Measurements from ENCODE around the gene FXYD3. TPM values are rescaled to one million over a fixed set of nuclear protein-coding genes. Genes with fewer than 3 reads are reported as not detected.

FXYD3 gene
- polyA plus RNA-seq, 1 donor = 291 TPM

DNA sequence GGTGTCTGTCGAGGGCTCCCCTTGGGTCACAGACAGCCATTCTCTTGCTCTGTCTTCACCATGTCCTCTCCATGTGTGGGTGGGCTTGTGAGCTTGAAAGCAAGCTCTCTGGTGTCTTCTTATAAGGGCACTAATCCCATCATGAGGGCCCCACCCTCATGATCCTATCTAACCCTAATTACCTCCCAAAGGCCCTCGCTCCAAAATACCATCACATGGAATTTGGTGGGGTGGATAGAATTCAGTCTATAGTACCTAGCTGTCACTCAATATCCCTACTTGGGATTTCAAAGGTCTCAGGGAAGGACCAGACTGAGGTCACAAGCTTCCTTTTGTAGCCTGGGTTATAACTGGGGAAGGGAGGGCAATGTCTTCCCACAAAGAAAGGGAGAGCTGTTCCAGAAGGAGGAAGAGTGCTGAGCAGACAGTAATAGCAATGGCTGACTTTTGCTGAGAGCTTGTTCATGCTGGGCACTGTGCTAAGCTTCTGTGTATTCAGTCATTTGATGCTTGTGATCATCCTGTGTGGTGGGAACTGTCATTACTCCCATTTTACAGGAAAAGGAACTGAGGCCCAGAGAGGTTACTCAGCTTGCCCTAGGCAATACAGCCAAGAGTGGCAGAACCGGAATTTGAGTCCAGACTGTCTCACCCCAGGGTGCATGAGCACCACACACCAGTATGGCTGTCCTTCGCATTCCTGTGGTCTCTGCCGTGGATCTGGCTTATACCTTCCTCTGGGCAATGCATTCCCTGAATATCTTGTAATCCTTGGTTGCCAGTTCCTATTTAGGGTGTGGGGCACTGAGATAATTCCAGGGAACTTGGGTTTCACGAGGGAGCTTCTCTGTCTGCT is 47.1 kb downstream of the FXYD3 start:
- Histone ChIP-seq H3K9me3 (ENCODE audit: control insufficient read depth, low read depth, low read length) (peaks cover 13% of the 10 kb centered on the region), H3K36me3 (ENCODE audit: control insufficient read depth, insufficient read depth, low read length) (peaks cover 12% of the 10 kb centered on the region), H3K4me1 (ENCODE audit: control insufficient read depth, insufficient read depth, low read length) (no peaks in the 10 kb centered on the region), H3K27me3 (ENCODE audit: control insufficient read depth, insufficient read depth, low read length) (no peaks in the 10 kb centered on the region), H3K4me3 (ENCODE audit: low read length) (no peak overlapping the region), H3K27ac (ENCODE audit: low read length) (no peak overlapping the region)
- 80% methylated on average over 1 of the region's 6 CpGs for WGBS (ENCODE audit: insufficient coverage, low lambda C conversion rate)
- no peak for DNase-seq

- Histone ChIP-seq H3K27me3 (ENCODE audit: control insufficient read depth, insufficient read depth, low read length) (no peaks in the 10 kb centered on the region), H3K4me1 (ENCODE audit: control insufficient read depth, insufficient read depth, low read length) (no peaks in the 10 kb centered on the region), H3K36me3 (ENCODE audit: control insufficient read depth, insufficient read depth, low read length) (peaks cover 10% of the 10 kb centered on the region), H3K4me3 (ENCODE audit: low read length) (no peak overlapping the region), H3K9me3 (ENCODE audit: control insufficient read depth, low read depth, low read length) (peaks cover 13% of the 10 kb centered on the region), H3K27ac (ENCODE audit: low read length) (no peak overlapping the region)
- no peak for DNase-seq
- WGBS (ENCODE audit: insufficient coverage, low lambda C conversion rate) = no CpG with 5 or more reads among the region's 2 CpGs
These were observed 48.8 kb downstream of the FXYD3 start for GRCh38 chr19:35164418-35164817.

DNA sequence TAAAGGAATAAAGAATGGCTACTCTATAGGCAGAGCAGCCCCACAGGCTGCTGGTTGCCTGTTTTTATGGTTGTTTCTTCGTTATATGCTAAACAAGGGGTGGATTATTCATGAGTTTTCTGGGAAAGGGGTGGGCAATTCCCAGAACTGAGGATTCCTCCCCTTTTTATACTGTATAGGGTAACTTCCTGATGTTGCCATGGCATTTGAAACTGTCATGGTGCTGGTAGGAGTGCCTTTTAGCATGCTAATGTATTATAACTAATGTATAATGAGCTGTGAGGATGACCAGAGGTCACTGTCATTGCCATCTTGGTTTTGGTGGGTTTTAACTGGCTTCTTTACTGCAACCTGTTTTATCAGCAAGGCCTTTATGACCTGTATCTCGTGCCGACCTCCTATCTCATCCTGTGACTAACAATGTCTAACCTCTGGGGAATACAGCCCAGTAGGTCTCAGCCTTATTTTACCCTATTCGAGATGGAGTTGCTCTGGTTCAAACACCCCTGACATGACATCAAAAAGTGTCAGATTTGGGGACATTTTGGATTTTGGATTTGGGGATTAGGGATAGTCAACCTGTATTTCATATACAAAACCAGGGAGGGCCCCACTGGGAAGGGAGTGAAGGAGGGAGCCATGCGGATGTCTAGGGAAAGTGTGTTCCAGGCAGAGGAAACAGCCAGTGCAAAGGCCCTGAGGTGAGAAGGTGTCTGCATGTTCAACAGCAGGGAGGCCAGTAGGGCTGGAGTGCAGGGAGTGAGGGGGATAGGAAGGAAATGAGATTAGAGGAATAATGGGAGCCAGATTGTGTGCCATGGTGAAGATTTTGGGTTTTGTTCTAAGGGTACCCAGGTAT is 49.8 kb downstream of the FXYD3 start:
- H3K4me3 ChIP-seq (ENCODE audit: low read length) = no peak overlapping the region
- WGBS (ENCODE audit: insufficient coverage, low lambda C conversion rate) = no CpG with 5 or more reads among the region's 5 CpGs
- no peak overlapping the region for H3K27ac ChIP-seq (ENCODE audit: low read length)
- H3K36me3 ChIP-seq (ENCODE audit: control insufficient read depth, insufficient read depth, low read length) = peaks cover 10% of the 10 kb centered on the region
- no peaks in the 10 kb centered on the region for H3K4me1 ChIP-seq (ENCODE audit: control insufficient read depth, insufficient read depth, low read length)
- DNase-seq = no peak
- no peaks in the 10 kb centered on the region for H3K27me3 ChIP-seq (ENCODE audit: control insufficient read depth, insufficient read depth, low read length)
- H3K9me3 ChIP-seq (ENCODE audit: control insufficient read depth, low read depth, low read length) = peaks cover 13% of the 10 kb centered on the region

- Histone ChIP-seq H3K4me3 (ENCODE audit: low read length) (no peak overlapping the region), H3K9me3 (ENCODE audit: control insufficient read depth, low read depth, low read length) (peaks cover 13% of the 10 kb centered on the region), H3K27me3 (ENCODE audit: control insufficient read depth, insufficient read depth, low read length) (no peaks in the 10 kb centered on the region), H3K36me3 (ENCODE audit: control insufficient read depth, insufficient read depth, low read length) (peaks cover 10% of the 10 kb centered on the region), H3K27ac (ENCODE audit: low read length) (no peak overlapping the region), H3K4me1 (ENCODE audit: control insufficient read depth, insufficient read depth, low read length) (no peaks in the 10 kb centered on the region)
- no CpG with 5 or more reads among the region's 7 CpGs for WGBS (ENCODE audit: insufficient coverage, low lambda C conversion rate)
- DNase-seq = no peak
These were observed 50.8 kb downstream of the FXYD3 start for GRCh38 chr19:35166100-35167063.

GRCh38 chr19:35167251-35168119 is 51.9 kb downstream of the FXYD3 start:
- H3K27me3 ChIP-seq (ENCODE audit: control insufficient read depth, insufficient read depth, low read length) = no peaks in the 10 kb centered on the region
- H3K4me3 ChIP-seq (ENCODE audit: low read length) = no peak overlapping the region
- H3K9me3 ChIP-seq (ENCODE audit: control insufficient read depth, low read depth, low read length) = peaks cover 18% of the 10 kb centered on the region
- H3K4me1 ChIP-seq (ENCODE audit: control insufficient read depth, insufficient read depth, low read length) = no peaks in the 10 kb centered on the region
- peaks cover 7% of the 10 kb centered on the region for H3K36me3 ChIP-seq (ENCODE audit: control insufficient read depth, insufficient read depth, low read length)
- WGBS (ENCODE audit: insufficient coverage, low lambda C conversion rate) = 67% methylated on average over 1 of the region's 5 CpGs
- DNase-seq = no peak
- H3K27ac ChIP-seq (ENCODE audit: low read length) = no peak overlapping the region

- H3K4me3 ChIP-seq (ENCODE audit: low read length) = no peak overlapping the region
- H3K27me3 ChIP-seq (ENCODE audit: control insufficient read depth, insufficient read depth, low read length) = no peaks in the 10 kb centered on the region
- DNase-seq = no peak
- WGBS (ENCODE audit: insufficient coverage, low lambda C conversion rate) = no CpG with 5 or more reads among the region's 3 CpGs
- peaks cover 7% of the 10 kb centered on the region for H3K36me3 ChIP-seq (ENCODE audit: control insufficient read depth, insufficient read depth, low read length)
- no peak overlapping the region for H3K27ac ChIP-seq (ENCODE audit: low read length)
- peaks cover 19% of the 10 kb centered on the region for H3K9me3 ChIP-seq (ENCODE audit: control insufficient read depth, low read depth, low read length)
- H3K4me1 ChIP-seq (ENCODE audit: control insufficient read depth, insufficient read depth, low read length) = no peaks in the 10 kb centered on the region
These were observed 52.6 kb downstream of the FXYD3 start for GRCh38 chr19:35168196-35168595.

DNA sequence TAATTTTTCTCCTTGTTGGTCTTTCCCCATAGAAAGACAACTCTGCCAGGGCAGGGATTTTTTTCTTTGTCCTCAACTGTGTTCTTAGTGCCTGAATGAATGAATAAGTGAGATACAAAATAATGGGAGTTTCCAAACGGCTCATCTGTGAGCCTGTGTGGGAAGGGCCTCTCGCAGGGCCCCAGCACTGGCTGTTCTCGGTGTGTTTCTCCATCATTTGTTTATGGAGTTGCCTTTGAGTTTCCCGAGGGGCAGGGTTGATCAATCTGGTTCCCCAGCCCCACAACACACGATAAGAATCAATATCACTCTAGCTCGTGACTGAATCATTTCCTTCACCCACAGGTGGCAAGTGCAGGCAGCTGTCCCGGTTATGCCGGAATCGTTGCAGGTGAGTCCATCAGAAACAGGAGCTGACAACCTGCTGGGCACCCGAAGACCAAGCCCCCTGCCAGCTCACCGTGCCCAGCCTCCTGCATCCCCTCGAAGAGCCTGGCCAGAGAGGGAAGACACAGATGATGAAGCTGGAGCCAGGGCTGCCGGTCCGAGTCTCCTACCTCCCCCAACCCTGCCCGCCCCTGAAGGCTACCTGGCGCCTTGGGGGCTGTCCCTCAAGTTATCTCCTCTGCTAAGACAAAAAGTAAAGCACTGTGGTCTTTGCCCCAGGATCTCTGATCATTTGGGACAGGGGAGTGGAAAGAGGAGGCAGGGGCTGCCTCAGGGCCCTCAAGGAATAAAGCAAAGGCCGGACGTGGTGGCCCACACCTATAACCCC is 53.8 kb downstream of the FXYD3 start:
- no peak overlapping the region for H3K4me3 ChIP-seq (ENCODE audit: low read length)
- H3K27me3 ChIP-seq (ENCODE audit: control insufficient read depth, insufficient read depth, low read length) = no peaks in the 10 kb centered on the region
- H3K27ac ChIP-seq (ENCODE audit: low read length) = no peak overlapping the region
- DNase-seq = no peak
- H3K4me1 ChIP-seq (ENCODE audit: control insufficient read depth, insufficient read depth, low read length) = no peaks in the 10 kb centered on the region
- no CpG with 5 or more reads among the region's 18 CpGs for WGBS (ENCODE audit: insufficient coverage, low lambda C conversion rate)
- peaks cover 7% of the 10 kb centered on the region for H3K36me3 ChIP-seq (ENCODE audit: control insufficient read depth, insufficient read depth, low read length)
- H3K9me3 ChIP-seq (ENCODE audit: control insufficient read depth, low read depth, low read length) = peaks cover 13% of the 10 kb centered on the region

GRCh38 chr19:35170359-35171061 is 54.9 kb downstream of the FXYD3 start:
- H3K4me1 ChIP-seq (ENCODE audit: control insufficient read depth, insufficient read depth, low read length) = no peaks in the 10 kb centered on the region
- no peak overlapping the region for H3K27ac ChIP-seq (ENCODE audit: low read length)
- H3K36me3 ChIP-seq (ENCODE audit: control insufficient read depth, insufficient read depth, low read length) = peaks cover 5% of the 10 kb centered on the region
- no peaks in the 10 kb centered on the region for H3K27me3 ChIP-seq (ENCODE audit: control insufficient read depth, insufficient read depth, low read length)
- H3K9me3 ChIP-seq (ENCODE audit: control insufficient read depth, low read depth, low read length) = peaks cover 13% of the 10 kb centered on the region
- WGBS (ENCODE audit: insufficient coverage, low lambda C conversion rate) = no CpG with 5 or more reads among the region's 7 CpGs
- H3K4me3 ChIP-seq (ENCODE audit: low read length) = no peak overlapping the region
- no peak for DNase-seq

Data from large intestine (tissue), 3 donors.